ENCODE measurements around the gene CAMK1.

The CAMK1 gene

DNA sequence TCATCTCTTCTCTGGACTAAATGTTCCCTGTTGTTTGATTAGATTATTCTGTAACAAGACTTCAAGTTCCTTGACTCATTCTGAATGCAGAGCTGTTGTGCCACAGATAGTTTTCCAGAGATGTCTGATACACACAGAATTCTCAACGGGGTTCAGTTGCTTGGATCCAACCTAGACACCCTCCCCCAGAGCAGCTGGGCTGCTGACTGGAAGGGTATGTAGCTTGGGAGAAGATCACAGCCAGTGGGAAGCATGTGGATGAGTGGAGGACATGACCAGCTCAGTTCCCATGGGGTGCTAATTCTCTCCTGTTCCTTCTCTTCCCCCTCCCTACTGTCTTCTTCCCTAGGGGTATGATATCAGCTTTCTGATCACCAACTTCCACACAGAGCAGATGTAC lies 33.7 kb upstream of the CAMK1 start:
- no peak for DNase-seq
- H3K9me3 Mint-ChIP-seq: no peaks in the 10 kb centered on the region
- H3K4me3 Mint-ChIP-seq: no peak overlapping the region

DNA sequence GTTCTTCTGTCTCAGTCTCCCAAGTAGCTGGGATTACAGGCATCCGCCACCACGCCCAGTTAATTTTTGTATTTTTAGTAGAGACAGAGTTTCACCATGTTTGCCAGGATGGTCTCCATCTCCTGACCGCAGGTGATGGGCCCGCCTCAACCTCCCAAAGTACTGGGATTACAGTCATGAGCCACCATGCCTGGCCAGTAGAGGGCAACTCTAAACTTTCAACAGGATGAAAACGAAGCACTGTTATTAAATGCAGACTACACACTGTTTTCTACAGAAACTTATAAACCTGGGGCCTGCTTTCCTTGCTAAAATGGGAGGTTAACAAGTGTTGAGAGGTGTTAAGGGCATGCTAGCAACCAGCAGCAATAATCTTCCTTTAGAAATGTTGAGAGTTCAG lies 30.8 kb upstream of the CAMK1 start:
- no peak overlapping the region for H3K27ac Mint-ChIP-seq
- ATAC-seq: no peak
- no peak overlapping the region for H3K4me3 Mint-ChIP-seq
- no peaks in the 10 kb centered on the region for H3K9me3 Mint-ChIP-seq
- peaks cover 22% of the 10 kb centered on the region for H3K4me1 Mint-ChIP-seq
- no peak for DNase-seq
- no peaks in the 10 kb centered on the region for H3K27me3 Mint-ChIP-seq

More for the DNA sequence above, 33.7 kb upstream of the CAMK1 start:
- peaks cover 35% of the 10 kb centered on the region for H3K4me1 Mint-ChIP-seq
- peak overlapping the region in 1 of 2 donors; percentile 92 for H3K27ac Mint-ChIP-seq
- ATAC-seq: no peak
- H3K27me3 Mint-ChIP-seq: no peaks in the 10 kb centered on the region

DNA sequence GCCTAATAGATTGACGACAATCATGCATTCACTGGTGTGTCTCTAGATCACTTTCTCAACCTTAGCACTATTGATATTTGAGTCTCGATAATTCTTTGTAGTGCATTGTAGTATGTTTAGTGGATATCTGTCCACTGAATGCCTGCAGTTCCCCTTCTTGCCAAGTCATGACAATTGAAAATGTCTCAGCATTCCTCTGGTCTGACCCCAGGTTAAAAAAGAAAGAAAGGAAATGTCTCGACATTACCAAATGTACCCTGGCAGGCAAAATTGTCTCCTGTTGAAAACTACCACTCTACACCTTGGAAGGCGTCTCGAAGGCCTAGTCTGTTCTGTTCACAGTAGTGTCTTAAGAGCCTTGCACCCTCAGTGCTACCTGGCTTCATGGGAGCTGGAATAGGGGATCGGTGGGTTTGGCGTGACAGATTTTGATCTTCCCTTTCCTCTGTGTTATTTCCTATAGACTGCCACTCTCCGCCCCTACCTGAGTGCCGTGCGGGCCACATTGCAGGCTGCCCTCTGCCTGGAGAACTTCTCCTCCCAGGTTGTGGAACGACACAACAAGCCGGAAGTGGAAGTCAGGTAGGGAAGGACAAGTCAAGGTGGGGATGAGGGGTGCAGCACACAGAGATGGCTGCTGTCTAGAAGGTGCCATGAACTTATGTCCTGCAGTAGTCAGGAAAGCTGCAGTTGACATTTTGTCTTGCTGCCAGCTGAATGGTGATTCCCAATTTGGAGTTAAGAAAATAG lies 27.6 kb upstream of the CAMK1 start:
- Mint-ChIP-seq H3K9me3 (no peaks in the 10 kb centered on the region), H3K27ac (peak overlapping the region in 1 of 2 donors; percentile 69), H3K4me3 (no peak overlapping the region), H3K4me1 (peaks cover 31% of the 10 kb centered on the region), H3K27me3 (no peaks in the 10 kb centered on the region)
- ATAC-seq (no peak), DNase-seq (no peak)

DNA sequence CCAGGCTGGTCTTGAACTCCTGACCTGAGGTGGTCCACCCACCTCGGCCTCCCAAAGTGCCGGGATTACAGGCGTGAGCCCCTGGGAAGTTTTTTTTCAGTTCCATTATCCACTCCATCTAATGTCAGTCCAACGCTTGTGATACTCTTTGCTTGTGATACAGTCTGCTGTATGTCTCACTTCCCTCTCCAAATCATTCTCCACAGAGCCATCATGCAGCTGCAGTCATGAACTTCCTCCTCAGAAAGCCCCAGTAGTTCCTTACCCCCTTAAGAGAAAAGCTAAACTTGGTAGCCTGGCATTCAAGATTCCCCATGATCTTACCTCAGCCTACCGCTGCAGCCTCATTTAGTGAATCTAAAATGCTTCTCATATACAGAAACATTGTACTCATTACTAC lies 25.5 kb upstream of the CAMK1 start:
- no peaks in the 10 kb centered on the region for H3K27me3 Mint-ChIP-seq
- H3K4me3 Mint-ChIP-seq: peak overlapping the region; percentile 22 to 69
- DNase-seq: no peak
- H3K4me1 Mint-ChIP-seq: peaks cover 50% of the 10 kb centered on the region
- peak overlapping the region; percentile 72 to 93 for H3K27ac Mint-ChIP-seq
- H3K9me3 Mint-ChIP-seq: no peaks in the 10 kb centered on the region
- no peak for ATAC-seq

DNA sequence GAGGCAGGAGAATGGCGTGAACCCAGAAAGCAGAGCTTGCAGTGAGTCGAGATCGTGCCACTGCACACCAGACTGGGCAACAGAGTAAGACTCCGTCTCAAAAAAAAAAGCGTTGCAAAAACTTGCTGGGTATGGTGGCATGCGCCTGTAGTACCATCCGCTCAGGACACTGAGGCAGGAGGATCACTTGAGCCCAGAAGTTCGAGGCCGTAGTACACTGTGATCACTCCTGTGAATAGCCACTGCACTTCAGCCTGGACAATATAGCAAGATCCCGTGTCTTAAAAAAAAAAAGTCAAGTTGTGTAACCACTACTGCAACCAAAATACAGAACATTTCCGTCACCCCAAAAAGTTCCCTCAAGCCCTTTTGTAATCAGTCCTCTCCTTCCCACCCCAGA lies 24.7 kb upstream of the CAMK1 start:
- Mint-ChIP-seq H3K4me3 (peak overlapping the region; percentile 86 to 87), H3K27ac (peak overlapping the region; percentile 100), H3K27me3 (no peaks in the 10 kb centered on the region), H3K4me1 (peaks cover 58% of the 10 kb centered on the region), H3K9me3 (no peaks in the 10 kb centered on the region)
- ATAC-seq (no peak), DNase-seq (no peak)

DNA sequence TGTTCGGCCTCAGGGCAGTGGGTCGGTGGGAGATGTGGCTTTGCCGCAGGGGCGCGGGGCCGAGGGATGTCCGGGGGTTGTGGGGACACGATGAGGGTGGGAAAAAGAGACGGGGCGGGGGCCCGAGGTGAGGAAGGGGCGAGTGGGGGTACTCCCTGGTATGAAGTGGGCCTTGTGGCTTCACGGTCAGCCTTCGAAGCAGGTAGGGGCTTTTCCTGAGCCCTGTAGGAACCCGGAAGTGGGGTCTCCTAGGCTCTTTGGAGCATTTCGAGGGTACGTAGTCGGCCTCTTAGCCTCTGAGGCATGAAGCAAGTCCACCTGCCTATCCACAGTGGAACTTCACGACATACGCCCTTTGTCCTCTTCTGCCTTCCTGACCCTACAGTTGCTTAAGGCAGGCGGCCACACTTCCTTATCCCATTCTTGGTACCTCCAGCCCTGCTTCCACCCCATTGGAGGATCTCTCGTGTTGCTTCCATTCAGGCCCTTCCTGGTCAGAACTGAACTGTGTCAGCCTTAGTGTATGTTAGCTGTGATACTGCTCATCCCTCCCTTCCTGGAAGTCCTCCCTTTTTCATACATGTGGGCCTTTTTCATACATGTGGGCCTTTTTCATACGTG lies 23.5 kb upstream of the CAMK1 start:
- Mint-ChIP-seq H3K4me1 (peaks cover 65% of the 10 kb centered on the region), H3K27me3 (no peaks in the 10 kb centered on the region), H3K4me3 (peak overlapping the region; percentile 86 to 87), H3K27ac (peak overlapping the region; percentile 100), H3K9me3 (no peaks in the 10 kb centered on the region)
- ATAC-seq (peak; percentile 10), DNase-seq (peak in 1 of 2 donors; percentile 17)

DNA sequence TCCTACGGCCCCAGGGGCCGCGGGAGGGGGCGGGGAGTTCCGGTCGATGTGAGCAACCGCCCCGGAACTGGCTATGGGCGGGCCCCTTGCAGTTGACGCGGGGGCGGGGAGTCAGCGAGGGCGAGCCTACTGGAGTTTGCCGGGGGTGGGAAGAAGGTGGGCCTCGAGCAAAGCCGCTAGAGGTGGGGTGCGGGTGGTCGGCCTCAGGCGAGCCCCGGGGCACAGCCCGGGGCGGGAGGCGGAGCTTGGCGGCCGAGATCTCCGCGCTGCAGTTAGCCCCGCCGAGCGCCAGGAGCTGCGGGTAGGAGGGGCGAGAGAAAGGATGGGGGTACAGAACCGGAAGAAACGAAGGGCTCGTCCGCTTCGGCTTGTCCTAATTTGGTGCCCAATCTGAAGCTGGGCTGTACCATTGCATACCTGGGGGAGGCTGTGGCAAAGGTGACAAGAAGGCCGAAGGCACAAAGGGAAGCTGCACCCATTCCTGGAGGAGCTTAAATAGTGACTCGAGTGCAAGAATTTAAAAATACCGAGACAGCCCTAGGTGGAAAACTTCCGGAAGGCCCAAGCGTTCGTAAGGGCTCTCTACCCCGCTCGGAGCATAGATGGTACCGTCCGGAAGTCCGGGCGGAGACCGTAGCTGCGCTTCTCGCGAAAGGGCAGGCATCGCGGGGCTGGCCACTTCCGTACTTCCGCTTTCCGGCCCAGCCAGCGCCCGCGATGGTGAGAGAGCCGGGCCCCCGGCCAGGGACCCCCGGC lies 22.8 kb upstream of the CAMK1 start, which contains the start of the genes ARPC4 and TADA3:
TSS of gene ARPC4 (plus strand) at position 678 of the 756 bp plus-strand sequence. CDS start at position 718, 40 bp downstream.
TSS of gene TADA3 (minus strand) at position 69 of the 756 bp plus-strand sequence. CDS start 1,007 bp downstream, outside the sequence.
- Mint-ChIP-seq H3K4me1 (peaks cover 70% of the 10 kb centered on the region), H3K9me3 (no peaks in the 10 kb centered on the region), H3K4me3 (peak within 1 kb of the TSS; percentile 86 to 87), H3K27me3 (no peaks in the 10 kb centered on the region), H3K27ac (peak within 1 kb of the TSS; percentile 100)
- DNase-seq (peak; percentile 92 to 93), ATAC-seq (peak; percentile 92)

DNA sequence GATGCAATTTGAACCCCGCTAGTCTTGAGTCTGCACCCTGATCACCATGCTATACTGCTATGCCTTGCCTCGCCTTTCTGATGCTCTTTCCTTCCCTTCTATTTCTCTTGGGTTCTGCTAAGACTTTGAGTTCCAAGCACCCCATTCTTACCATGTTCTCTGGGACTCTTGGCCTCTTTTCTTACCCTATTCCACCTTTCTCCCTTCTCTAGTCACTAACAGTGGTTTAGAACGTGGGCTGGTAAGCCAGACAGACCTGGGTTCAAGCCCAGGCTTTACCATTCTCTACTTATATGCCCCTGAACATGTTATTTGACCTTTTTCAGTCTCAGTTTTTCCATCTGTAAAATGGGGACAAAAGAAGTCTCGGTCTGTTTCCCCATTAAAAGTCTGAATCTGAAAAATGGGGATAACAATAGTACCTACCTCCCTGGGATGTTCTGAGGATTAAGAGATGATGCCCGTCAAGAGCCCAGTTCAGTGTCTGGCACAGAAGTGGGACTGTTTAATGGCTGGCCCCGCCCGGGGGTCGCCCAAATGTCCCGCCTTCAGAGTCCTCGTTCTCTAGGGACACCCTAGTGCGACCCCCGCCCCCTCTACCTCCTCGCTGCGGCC lies 22.1 kb upstream of the CAMK1 start:
- no peaks in the 10 kb centered on the region for H3K27me3 Mint-ChIP-seq
- peaks cover 70% of the 10 kb centered on the region for H3K4me1 Mint-ChIP-seq
- H3K4me3 Mint-ChIP-seq: peak overlapping the region; percentile 86 to 87
- H3K9me3 Mint-ChIP-seq: no peaks in the 10 kb centered on the region
- peak overlapping the region; percentile 100 for H3K27ac Mint-ChIP-seq
- ATAC-seq (no peak), DNase-seq (no peak)

DNA sequence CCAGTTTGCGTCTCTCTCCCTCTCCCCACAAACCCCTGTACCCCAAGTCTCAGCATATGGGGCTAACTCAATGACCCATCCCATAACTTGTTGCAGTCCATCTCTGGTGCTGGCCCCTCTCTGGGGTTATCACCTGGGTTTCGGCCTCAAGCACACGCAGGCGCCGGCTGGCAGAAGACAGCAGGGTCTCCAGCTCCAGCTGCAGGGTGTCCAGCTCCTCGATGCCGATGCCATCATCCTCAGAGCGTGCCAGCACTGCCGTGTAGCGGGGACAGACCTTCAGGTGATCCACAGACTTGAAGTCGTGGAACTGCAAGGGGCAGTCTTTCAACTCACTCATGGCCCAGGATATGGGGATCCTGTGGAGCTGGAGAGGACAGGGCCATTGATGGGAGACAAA lies 21.4 kb upstream of the CAMK1 start:
- ATAC-seq (no peak), DNase-seq (no peak)
- H3K4me1 Mint-ChIP-seq: peaks cover 77% of the 10 kb centered on the region
- H3K9me3 Mint-ChIP-seq: no peaks in the 10 kb centered on the region
- peak overlapping the region; percentile 86 to 87 for H3K4me3 Mint-ChIP-seq
- H3K27me3 Mint-ChIP-seq: no peaks in the 10 kb centered on the region
- H3K27ac Mint-ChIP-seq: no peak overlapping the region

DNA sequence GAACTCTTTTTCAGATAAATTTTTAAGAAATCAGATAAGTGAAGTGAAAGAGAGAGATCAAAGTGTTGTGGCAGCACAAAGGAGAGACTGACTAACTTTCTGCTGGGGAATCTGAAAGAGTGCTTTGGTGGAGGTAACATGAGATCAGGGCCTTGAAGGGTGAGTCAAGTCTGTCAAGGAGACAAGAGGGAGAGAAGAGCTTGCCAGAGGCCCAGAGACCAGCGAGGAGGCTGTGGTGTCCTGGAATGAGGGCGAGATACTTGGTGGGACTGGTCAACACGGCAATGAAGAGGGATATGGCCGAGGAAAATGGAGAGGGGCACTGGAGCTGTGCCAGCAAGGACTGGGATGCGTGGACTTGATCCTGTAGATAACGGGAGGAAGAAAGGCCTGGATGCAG lies 18.0 kb upstream of the CAMK1 start:
- Mint-ChIP-seq H3K4me3 (peak overlapping the region; percentile 26 to 51), H3K27me3 (no peaks in the 10 kb centered on the region), H3K9me3 (no peaks in the 10 kb centered on the region), H3K4me1 (peaks cover 65% of the 10 kb centered on the region), H3K27ac (peak overlapping the region in 1 of 2 donors; percentile 57)
- DNase-seq (no peak), ATAC-seq (no peak)

DNA sequence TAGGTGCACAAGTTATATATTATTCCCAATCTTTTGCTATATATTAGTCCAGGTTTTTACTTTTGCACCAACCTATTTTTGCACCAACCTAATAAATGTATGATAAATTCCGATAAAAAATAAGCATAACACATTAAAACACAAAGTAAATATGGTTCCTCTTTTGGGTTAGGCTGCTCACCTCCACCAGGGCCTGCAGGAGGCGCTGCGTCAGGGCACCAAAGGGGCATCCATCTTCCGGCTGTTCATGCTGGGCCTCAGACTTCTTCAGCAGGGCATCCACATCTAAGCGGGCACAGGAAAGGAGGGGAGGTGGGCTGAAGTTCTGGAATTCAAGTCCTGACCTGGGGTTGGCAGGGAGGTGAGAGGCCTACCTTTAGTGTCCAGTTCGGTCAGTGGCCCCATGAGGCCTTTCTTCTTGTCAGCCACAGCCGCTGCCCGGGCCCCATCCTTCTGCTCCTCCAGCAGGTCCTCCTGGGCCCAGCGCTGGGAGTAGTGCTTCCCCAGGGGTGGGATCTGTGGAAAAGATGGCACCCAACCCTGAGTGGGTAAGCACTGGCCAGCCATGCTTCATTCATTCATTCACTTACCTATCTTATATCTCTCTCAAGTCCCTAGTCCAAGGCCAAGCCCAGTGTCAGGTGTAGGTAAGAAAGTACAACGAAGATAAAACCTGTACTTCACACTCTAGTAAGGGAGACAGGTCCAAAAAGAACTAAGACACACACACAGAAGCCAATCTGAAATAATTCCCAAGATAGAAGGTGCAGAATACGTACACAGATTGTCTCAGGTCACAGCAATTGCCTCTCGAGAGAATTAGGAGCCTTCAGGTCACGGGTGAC lies 17.3 kb upstream of the CAMK1 start:
- peaks cover 71% of the 10 kb centered on the region for H3K4me1 Mint-ChIP-seq
- no peaks in the 10 kb centered on the region for H3K27me3 Mint-ChIP-seq
- peak overlapping the region; percentile 26 to 51 for H3K4me3 Mint-ChIP-seq
- H3K9me3 Mint-ChIP-seq: no peaks in the 10 kb centered on the region
- peak overlapping the region in 1 of 2 donors; percentile 57 for H3K27ac Mint-ChIP-seq
- ATAC-seq: no peak
- no peak for DNase-seq

DNA sequence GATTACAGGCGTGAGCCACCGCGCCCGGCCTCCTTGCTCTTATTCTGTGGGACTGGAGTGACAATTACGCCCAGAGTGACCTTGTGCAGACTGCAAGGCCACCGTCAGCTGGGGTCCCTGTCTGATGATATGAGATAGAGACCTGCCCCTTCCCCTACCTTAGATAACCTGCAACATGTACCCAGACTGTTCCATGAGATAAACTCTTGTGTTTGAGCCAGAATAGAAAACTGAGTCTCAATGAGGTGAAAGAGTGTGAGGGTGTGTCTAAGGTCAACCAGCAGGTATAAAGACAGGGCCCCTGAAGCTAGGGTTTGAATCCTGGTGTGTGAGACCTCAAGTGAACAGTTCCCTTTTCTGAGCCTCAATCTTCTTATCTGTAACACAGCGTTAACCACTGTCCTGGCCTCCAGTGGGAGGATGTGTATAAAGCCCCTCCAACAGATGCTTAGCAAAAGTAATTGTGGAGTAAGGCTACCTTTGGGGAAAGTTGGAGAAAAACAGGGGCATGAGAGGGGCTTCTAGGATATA lies 16.5 kb upstream of the CAMK1 start:
- Mint-ChIP-seq H3K4me3 (no peak overlapping the region), H3K9me3 (no peaks in the 10 kb centered on the region), H3K27me3 (no peaks in the 10 kb centered on the region), H3K27ac (peak overlapping the region in 1 of 2 donors; percentile 46), H3K4me1 (peaks cover 71% of the 10 kb centered on the region)
- DNase-seq (no peak), ATAC-seq (no peak)

DNA sequence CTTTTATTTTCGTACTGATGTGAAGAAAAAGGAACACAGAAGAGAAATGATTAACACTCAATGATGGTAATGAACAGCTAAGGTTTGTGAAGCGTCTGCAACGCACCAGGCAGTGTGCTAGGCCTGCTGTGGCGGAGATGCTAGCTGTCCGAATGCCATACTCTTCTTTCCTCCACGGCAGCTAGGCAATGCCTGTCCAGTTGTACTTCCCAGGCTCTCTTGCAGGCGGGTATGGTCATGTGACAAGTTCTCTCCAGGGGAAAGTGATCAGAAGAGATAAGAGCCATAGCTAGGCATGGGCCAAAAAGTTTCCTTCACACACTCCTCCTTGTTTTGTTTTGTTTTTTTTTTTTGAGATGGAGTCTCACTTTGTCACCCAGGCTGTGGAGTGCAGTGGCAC lies 15.9 kb upstream of the CAMK1 start:
- H3K27me3 Mint-ChIP-seq: no peaks in the 10 kb centered on the region
- DNase-seq (no peak), ATAC-seq (no peak)
- no peak overlapping the region for H3K4me3 Mint-ChIP-seq
- H3K27ac Mint-ChIP-seq: peak overlapping the region in 1 of 2 donors; percentile 66
- H3K4me1 Mint-ChIP-seq: peaks cover 71% of the 10 kb centered on the region
- H3K9me3 Mint-ChIP-seq: no peaks in the 10 kb centered on the region

DNA sequence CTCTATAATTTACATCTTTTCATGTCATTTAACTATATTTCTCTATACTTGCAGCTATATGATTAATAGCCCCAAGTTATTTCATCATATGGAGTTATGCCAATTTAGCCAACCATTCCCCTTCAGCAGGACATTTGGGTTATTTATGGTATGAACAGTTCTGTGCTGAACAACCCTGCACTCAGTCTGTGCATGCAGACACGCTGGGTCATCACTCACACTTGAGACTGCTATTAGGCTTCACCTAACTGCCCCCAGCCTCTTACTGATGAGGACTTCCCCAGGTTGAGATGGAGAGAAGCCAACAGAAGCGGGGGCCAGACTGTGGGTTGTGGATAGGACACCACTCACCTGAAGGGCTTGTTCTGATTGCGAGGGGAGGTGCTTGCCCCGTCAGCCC lies 15.2 kb upstream of the CAMK1 start:
- no peak for DNase-seq
- ATAC-seq: no peak
- no peaks in the 10 kb centered on the region for H3K27me3 Mint-ChIP-seq
- H3K4me3 Mint-ChIP-seq: no peak overlapping the region
- H3K9me3 Mint-ChIP-seq: no peaks in the 10 kb centered on the region
- H3K4me1 Mint-ChIP-seq: peaks cover 71% of the 10 kb centered on the region
- no peak overlapping the region for H3K27ac Mint-ChIP-seq

Data from stimulated activated naive CD8-positive, alpha-beta T cell treated with anti-CD3 and anti-CD28 coated beads, Interleukin-15, amount 100 ng/mL, for 72 hours (primary cell).